HG02981 (cell line): ENCODE measurements around the gene RTBDN.
"Not testable (repeated sequence)": the region's sequence is repeated elsewhere in the genome, so short reads cannot be mapped to it uniquely, and the experiment has no call there.

ENCODE experiments used
- ATAC-seq: cut with Tn5 transposase; IDR thresholded peaks from one replicate; pipeline ENCODE4 v1.9.1; 2021; ENCODE audit warnings: mild to moderate bottlenecking, moderate library complexity; ENCODE audit not compliant: unreplicated experiment

The RTBDN gene

DNA sequence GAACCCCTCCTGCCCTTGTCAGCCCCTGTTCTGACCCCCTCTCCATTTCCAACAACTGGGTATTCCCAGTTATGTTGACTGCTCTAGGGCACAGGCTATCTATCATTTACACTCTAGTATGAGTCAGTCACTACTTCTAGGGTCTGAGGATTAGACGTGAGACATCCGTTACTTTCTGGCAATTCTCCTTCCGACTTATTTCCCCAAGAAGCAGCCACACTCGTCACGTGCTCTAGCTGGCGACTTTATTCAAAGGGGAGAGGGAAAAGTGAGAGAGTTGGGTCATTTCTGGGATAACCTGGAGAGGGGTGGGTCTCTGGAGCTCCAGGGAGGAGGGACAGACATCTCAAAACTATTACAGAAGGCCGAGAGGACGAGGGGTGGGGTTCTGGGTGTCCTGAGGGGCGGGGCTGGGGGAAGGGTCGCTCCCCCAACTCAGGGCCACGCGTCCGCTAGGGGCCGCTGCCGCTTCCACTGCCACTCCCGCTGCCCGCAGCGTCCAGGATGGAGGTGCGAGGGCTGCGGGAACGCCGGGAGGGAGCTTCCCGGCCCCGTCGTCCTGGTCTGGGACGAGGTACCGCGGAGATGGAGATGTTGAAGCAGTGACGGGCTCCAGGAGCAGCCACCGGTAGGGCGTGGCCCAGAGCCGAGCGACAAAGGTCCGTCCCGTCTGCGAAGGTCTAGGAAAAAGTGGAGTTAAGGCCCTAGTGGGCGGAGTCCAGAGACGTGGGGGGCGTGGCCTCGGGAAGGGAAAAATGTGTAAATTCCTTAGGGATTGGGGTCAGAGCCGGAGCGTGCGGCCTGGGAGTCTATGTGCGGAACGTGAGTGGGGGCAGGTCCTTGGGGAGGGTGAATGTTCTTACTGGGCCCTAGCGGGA is 8.9 kb downstream of the RTBDN start:
- ATAC-seq: no peak

- no peak for ATAC-seq
These were observed 12.6 kb downstream of the RTBDN start for GRCh38 chr19:12821761-12822160.

DNA sequence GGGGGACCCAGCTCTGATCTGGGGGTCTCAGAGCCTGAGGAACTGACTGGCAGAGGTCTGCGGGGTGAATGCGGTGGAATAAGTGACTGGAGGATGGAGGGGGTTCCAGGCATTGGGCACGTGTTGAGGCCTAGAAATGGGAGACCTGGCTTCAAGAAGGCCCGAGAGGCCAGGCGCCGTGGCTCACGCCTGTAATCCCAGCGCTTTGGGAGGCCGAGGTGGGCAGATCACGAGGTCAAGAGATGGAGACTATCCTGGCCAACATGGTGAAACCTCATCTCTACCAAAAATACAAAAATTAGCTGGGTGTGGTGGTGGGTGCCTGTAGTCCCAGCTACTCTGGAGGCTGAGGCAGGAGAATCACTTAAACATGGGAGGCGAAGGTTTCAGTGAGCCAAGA is 16.6 kb downstream of the RTBDN start:
- ATAC-seq: not testable (repeated sequence)

- ATAC-seq: not testable (repeated sequence)
These were observed 17.2 kb downstream of the RTBDN start for GRCh38 chr19:12817188-12817587.

- no peak for ATAC-seq
These were observed 19.3 kb downstream of the RTBDN start for GRCh38 chr19:12815088-12815487.

GRCh38 chr19:12806242-12807081 is 27.9 kb downstream of the RTBDN start, which contains the start of gene RNASEH2A:
Gene RNASEH2A (plus strand): TSS chr19:12806584. CDS start chr19:12806674, 90 bp downstream.
- ATAC-seq: no peak

- ATAC-seq: no peak
These were observed 30.3 kb downstream of the RTBDN start for GRCh38 chr19:12804051-12804450.

DNA sequence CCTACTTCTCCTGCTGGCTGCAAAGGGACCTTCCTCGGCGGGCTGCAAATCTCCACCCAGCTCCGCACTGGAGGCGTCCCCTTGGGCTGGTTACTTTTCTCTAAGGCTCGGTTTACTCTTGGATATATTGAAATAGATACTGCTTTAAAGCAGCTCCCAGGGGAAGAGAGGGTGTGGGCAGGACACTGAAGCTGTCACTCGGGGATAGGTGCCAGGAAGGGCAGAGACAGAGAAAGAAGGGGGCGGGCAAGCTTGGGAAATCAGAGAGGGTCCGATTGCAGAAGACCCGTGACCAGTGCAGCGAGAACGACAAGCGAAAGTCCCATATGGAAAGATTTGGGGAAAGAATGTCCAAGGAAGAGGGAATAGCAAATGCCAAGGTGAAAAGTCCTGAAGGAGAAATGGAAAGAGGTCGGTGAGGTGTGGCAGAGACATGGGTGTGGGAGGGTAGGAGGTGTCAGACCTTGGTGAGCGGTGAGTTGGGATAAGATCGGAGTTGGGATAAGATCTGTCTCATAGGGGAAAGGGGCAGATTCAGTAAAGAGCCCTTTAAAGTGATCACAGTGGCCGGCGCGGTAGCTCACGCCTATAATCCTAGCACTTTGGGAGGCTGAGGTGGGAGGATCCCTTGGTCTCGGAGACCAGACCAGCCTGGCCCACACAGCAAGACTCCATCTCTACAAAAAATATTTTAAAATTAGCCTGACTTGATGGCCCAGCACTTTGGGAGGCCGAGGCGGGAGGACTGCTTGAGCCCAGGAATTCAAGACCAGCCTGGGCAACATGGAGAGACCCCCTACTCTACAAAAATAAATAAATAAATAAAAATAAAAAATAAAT is 31.9 kb downstream of the RTBDN start:
- no peak for ATAC-seq

DNA sequence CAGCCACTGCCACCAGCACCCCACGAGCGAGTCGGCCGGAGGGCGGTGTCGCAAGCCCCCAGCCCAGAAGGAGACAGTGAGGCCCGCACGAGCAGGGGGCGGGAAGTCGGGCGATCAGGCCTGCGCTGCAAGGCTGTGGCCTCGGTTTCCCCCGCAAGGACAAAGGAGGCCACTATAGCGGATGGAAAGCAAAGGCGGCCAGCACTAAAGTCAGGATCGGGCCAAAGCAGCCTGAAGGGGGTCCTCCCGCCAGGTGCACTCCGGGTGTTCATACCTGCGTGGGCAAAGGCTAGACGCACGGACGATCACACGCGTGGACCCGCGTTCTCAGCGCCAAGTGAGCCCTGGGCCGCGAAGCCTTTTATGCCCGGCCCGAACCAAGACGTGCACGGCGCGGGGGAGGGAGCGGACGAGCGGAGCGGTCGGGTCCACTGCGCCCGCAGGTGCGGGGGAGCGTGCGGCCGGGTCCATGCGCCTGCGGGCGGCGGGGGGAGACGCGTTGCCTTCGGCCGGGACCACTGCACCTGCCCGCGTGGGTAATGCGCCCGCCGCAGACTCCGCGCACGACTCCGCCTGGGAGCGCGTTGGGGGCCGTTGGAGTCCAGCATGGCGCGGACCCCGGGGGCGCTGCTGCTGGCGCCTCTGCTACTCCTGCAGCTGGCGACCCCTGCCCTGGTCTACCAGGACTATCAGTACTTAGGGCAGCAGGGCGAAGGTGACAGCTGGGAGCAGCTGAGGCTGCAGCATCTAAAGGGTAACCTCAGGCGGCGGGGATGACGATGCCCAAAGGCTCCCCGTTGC is 32.7 kb downstream of the RTBDN start, which contains the start of the genes PRDX2 and THSD8:
TSS of gene PRDX2 (minus strand) at position 335 of the 801 bp plus-strand sequence. CDS start 539 bp downstream, outside the sequence.
TSS of gene THSD8 (plus strand) at position 604 of the 801 bp plus-strand sequence. CDS start at position 607, 3 bp downstream.
- no peak for ATAC-seq

GRCh38 chr19:12800923-12801465 is 33.4 kb downstream of the RTBDN start:
- ATAC-seq: no peak

GRCh38 chr19:12800466-12800770 is 34.0 kb downstream of the RTBDN start:
- no peak for ATAC-seq

- no peak for ATAC-seq
These were observed 34.5 kb downstream of the RTBDN start for GRCh38 chr19:12799742-12800465.

DNA sequence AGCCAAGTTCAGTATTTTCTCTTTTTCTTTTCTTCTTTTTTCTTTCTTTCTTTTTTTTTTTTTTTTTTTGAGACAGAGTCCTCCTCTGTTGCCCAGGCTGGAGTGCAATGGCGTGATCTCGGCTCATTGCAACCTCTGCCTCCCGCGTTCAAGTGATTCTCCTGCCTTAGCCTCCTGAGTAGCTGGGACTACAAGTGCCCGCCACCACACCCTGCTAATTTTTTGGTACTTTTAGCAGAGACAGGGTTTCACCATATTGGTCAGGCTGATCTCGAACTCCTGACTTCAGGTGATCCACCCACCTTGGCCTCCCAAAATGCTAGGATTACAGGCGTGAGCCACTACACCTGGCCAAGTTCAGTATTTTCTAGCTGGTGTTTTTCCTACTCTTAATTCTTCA is 36.8 kb downstream of the RTBDN start:
- ATAC-seq: not testable (repeated sequence)

- no peak for ATAC-seq
These were observed 37.2 kb downstream of the RTBDN start for GRCh38 chr19:12797141-12797587.

DNA sequence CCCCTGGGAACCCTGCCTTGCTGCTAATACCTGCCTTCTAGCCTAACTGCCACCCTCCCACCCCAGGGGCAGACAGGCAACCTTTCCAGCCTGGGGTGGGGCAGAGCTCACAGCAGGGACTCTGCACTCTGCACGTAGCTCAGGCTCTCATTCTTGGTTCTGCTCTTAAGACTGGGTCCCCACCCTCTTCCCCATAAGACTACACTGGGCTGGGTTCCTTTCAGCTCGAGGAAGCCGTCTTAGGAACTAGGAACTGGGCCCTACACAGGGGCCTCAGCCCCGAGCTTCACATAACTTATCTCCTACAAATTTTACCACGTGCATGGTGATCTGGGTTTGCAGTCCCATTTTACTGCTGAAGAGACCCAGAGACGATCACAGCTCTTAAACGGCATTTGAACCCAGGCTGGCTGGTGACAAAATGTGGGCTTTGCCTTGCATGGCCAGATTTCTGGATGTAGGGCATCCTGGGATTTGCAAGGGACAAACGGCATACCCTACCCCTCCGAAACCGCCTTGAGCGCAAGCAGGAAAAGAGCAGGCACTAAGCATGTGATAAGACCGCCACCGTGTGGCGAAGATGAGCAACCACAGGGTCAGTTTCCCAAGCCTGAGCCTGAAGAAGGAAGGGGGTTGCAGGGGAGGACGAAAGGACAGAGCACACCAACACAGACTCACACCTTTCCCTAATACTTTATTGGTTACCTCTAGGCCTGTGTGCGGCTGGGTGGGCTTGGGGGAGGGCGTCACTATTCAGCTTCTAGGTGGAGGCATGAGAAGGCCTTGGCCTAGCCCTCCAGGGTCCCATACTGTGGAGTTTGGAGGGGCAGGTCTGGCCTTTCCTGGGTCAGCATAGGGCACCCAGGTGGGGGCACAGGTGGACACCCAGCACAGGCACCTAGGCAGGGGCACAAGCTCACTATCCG is 38.0 kb downstream of the RTBDN start:
- ATAC-seq: no peak

DNA sequence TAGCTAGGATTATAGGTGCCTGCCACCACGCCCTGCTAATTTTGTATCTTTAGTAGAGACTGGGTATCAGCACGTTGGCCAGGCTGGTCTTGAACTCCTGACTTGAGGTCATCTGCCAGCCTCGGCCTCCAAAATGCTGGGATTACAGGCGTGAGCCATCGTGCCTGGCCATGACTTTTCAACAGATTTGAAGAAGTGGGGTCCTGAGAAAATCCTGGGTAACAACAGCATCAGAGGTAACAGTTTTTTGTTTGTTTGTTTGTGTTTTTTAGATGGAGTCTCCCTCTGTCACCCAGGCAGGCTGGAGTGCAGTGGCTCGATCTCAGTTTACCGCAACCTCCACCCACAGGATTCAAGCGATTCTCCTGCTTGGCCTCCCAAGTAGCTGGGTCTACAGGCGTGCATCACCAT is 39.4 kb downstream of the RTBDN start:
- no peak for ATAC-seq

GRCh38 chr19:12794196-12794941 is 40.0 kb downstream of the RTBDN start:
- no peak for ATAC-seq
